Lung (tissue), 12 donors: ENCODE data around the gene AJAP1. TPM values are rescaled to one million over a fixed set of nuclear protein-coding genes. Genes with fewer than 3 reads are reported as not detected.

Experiments
- ATAC-seq: fragments of 200-7000 bp; cut with Tn5 transposase; one replicate; pipeline ENCODE4 v1.9.1; 2020; ENCODE audit warnings: moderate number of reproducible peaks; ENCODE audit not compliant: insufficient read depth, low FRiP score
- DNase-seq, 3 donors: peaks; one replicate each; pipeline ENCODE4 v3.0.0-alpha.2; 2013 to 2017
- H3K27ac ChIP-seq, 2 donors: one replicate each; pipeline ENCODE4 v1.5.1; 2013; ENCODE audit warnings: mild to moderate bottlenecking in 2 of 2, moderate library complexity in 2 of 2, control low read depth in 1 of 2, inconsistent platforms in 1 of 2, low read depth in 1 of 2, low read length in 1 of 2
- H3K27me3 ChIP-seq, 3 donors: one replicate each; pipeline ENCODE4 v1.5.1; 2013; ENCODE audit warnings: low read length in 2 of 3; ENCODE audit not compliant: control insufficient read depth in 3 of 3, insufficient read depth in 3 of 3
- H3K36me3 ChIP-seq, 4 donors: one replicate each; pipeline ENCODE4 v1.5.1; 2013; ENCODE audit warnings: low read length in 4 of 4, mild to moderate bottlenecking in 1 of 4, moderate library complexity in 1 of 4; ENCODE audit not compliant: control insufficient read depth in 4 of 4, insufficient read depth in 4 of 4
- H3K4me1 ChIP-seq, 5 donors: one replicate each; pipeline ENCODE4 v1.5.1; 2013; ENCODE audit warnings: low read length in 5 of 5, mild to moderate bottlenecking in 2 of 5, moderate library complexity in 1 of 5; ENCODE audit not compliant: control insufficient read depth in 5 of 5, insufficient read depth in 5 of 5
- H3K4me3 ChIP-seq: one replicate; pipeline ENCODE4 v1.5.1; 2013; ENCODE audit warnings: mild to moderate bottlenecking, control low read depth, moderate library complexity
- H3K9ac ChIP-seq, 2 donors: one replicate each; pipeline ENCODE4 v1.5.1; 2013; ENCODE audit warnings: low read length in 2 of 2, control low read depth in 1 of 2; ENCODE audit not compliant: insufficient read depth in 1 of 2
- H3K9me3 ChIP-seq, 4 donors: one replicate each; pipeline ENCODE4 v1.5.1; 2013; ENCODE audit warnings: low read length in 3 of 4, mild to moderate bottlenecking in 1 of 4, moderate library complexity in 1 of 4; ENCODE audit not compliant: control insufficient read depth in 4 of 4, insufficient read depth in 3 of 4
- WGBS, 2 donors: extraction: QIAGEN DNeasy Blood & Tissue Kit; methylation state at CpG; one replicate each; pipeline ENCODE4 v1.1.7; 2013; 5-methylcytosine and 5-hydroxymethylcytosine counted together
- polyA plus RNA-seq, 2 donors: library from polyadenylated mRNA; stranded (reverse); fragments of 200-250 nt; gene quantifications; one replicate each; pipeline ENCODE4 v1.2.1, GENCODE V29; 2013
- total RNA-seq, 2 donors: library from RNA; depleted of rRNA in 1 of 2; stranded (reverse); fragments of >200 nt in 1 of 2; gene quantifications; one replicate each; pipeline ENCODE4 v1.2.1, GENCODE V29; 2014 to 2021
- TF ChIP-seq, protein P1 (sequence below): IDR thresholded peaks from 2 replicates; pipeline ENCODE4 v1.5.1; 2012; ENCODE audit warnings: mild to moderate bottlenecking; ENCODE audit errors: control extremely low read depth, extremely low read depth
- donor health status: control.
- donor health status: control.
- donor health status: Bipolar disorder and iron deficiency.
- donor health status: healthy.
- donor health status: DM: yes; HTN: yes; CAD: no.

The AJAP1 gene
- total and polyA plus RNA-seq, 4 donors: 0.05 to 0.77 (median 0.19) TPM

DNA sequence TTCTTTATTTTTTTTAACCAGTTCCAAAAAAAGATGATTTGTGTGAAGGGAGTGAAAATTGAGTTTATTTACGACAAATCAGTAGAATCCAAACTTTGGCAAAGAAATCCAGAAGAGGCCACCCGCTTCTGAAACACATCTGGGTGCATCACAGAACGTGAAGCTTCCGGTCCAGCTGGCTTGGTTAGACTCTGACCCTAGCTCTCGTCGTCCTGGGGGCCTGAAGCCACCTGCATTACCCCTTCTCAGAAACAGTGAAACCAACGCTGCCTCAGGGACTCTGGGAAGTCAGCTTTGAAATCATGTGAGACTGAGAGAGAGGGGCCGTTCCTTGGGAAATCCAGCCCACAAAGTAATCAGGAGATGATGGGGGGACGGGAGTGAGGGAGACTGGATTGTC is 21.8 kb downstream of the AJAP1 start:
- Histone ChIP-seq H3K36me3 (no peaks in the 10 kb centered on the region), H3K9ac (no peak overlapping the region), H3K4me1 (no peaks in the 10 kb centered on the region), H3K27ac (no peak overlapping the region), H3K4me3 (no peak overlapping the region), H3K27me3 (no peaks in the 10 kb centered on the region), H3K9me3 (peaks cover 0 to 24% (median 2%) of the 10 kb centered on the region in 4 donors)
- no peak for DNase-seq
- WGBS, 2 donors: 74 to 87% methylated on average over 9 of the region's 9 CpGs
- ATAC-seq: no peak
- TF ChIP-seq, protein P1, sequence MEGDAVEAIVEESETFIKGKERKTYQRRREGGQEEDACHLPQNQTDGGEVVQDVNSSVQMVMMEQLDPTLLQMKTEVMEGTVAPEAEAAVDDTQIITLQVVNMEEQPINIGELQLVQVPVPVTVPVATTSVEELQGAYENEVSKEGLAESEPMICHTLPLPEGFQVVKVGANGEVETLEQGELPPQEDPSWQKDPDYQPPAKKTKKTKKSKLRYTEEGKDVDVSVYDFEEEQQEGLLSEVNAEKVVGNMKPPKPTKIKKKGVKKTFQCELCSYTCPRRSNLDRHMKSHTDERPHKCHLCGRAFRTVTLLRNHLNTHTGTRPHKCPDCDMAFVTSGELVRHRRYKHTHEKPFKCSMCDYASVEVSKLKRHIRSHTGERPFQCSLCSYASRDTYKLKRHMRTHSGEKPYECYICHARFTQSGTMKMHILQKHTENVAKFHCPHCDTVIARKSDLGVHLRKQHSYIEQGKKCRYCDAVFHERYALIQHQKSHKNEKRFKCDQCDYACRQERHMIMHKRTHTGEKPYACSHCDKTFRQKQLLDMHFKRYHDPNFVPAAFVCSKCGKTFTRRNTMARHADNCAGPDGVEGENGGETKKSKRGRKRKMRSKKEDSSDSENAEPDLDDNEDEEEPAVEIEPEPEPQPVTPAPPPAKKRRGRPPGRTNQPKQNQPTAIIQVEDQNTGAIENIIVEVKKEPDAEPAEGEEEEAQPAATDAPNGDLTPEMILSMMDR: no peak

DNA sequence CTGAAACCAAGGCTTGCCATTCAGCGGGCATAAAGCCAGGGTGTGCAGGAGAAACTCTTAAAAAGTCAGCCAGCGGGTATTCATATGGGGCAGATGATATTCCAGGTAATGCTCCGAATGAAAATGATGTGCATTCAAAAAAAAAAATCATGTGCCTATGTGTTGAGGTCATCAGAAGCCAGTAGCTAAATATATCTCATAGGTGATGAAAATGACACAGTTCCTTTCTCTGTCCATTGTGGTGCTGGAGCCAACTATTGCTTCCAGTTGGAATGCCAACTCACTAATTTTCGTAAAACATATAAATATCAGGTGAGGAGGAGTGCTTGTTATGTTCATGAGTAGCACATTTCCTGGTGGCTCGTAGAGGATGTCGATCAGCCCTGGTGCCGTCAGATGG is 23.2 kb downstream of the AJAP1 start:
- H3K27ac ChIP-seq: no peak overlapping the region
- H3K27me3 ChIP-seq: no peaks in the 10 kb centered on the region
- H3K9me3 ChIP-seq: peaks cover 0 to 34% (median 2%) of the 10 kb centered on the region in 4 donors
- H3K36me3 ChIP-seq: no peaks in the 10 kb centered on the region
- H3K4me1 ChIP-seq: no peaks in the 10 kb centered on the region
- no peak overlapping the region for H3K9ac ChIP-seq
- H3K4me3 ChIP-seq: no peak overlapping the region
- whole genome bisulfite sequencing, 2 donors: 86 to 88% methylated on average over 7 of the region's 7 CpGs
- TF ChIP-seq, protein P1: no peak
- ATAC-seq (no peak), DNase-seq (no peak)

DNA sequence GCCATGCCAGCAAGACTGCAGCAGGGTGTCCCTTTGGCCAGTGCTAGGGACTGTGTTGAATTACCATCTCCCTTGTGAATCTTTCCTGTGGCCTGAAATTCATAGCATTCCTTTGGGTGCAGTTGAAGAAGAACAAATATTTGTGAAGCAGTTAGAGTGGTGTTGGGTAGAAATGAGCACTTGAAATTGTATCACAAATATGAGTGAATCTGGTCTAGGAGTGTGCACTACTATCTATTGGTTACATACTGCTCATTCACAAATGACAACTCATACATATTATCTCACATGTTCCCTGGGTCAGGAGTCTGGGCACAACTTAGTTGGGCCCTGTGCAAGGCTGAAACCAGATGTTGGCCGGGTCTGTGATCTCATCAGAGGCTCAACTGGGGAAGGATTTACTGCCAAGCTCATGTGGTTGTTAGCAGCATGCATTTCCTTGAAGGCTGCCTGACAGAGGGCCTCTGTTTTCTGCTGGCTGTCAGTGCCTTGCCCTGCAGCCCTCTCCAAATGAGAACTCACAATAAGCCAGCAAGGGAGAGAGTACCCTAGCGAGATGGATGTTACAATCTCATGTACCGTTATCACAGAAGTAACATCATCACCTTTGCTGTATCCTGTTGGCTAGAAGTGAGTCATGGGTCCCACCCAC is 23.8 kb downstream of the AJAP1 start:
- Histone ChIP-seq H3K9ac (no peak overlapping the region), H3K4me3 (no peak overlapping the region), H3K9me3 (peaks cover 0 to 34% (median 2%) of the 10 kb centered on the region in 4 donors), H3K4me1 (no peaks in the 10 kb centered on the region), H3K27ac (no peak overlapping the region), H3K36me3 (no peaks in the 10 kb centered on the region), H3K27me3 (no peaks in the 10 kb centered on the region)
- DNase-seq (no peak), ATAC-seq (no peak)
- 92 to 98% methylated on average over 3 of the region's 3 CpGs for WGBS, 2 donors
- TF ChIP-seq, protein P1: no peak

DNA sequence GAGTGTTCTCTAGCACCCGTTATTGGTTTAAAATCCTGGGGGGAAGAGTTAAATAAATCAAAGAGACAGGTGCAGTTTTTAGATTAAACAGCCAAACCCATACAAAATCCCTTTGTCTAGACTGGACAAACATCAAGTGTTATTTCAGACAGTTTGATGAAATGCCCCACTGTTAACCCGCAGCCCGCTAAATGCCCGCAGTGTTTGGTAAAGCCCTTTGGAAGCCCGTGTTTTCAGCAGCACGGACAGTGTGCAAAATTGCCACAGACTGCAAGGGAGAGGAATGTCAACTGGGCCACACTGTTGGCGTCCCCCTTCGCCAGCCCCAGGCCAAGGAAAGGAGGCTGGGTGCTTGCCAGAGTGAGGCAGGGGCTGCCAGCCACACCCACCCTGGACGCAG is 26.6 kb downstream of the AJAP1 start:
- 71 to 79% methylated on average over 9 of the region's 9 CpGs for WGBS, 2 donors
- Histone ChIP-seq H3K4me3 (no peak overlapping the region), H3K27ac (no peak overlapping the region), H3K9ac (no peak overlapping the region), H3K4me1 (no peaks in the 10 kb centered on the region), H3K36me3 (no peaks in the 10 kb centered on the region), H3K9me3 (peaks cover 0 to 29% (median 2%) of the 10 kb centered on the region in 4 donors), H3K27me3 (peaks cover 0 to 5% (median 4%) of the 10 kb centered on the region in 3 donors)
- TF ChIP-seq, protein P1: no peak
- ATAC-seq: no peak
- DNase-seq: no peak
